ENCODE results near the gene AMY1B.
"Not testable (repeated sequence)": the region's sequence is repeated elsewhere in the genome, so short reads cannot be mapped to it uniquely, and the experiment has no call there.

AMY1B gene

DNA sequence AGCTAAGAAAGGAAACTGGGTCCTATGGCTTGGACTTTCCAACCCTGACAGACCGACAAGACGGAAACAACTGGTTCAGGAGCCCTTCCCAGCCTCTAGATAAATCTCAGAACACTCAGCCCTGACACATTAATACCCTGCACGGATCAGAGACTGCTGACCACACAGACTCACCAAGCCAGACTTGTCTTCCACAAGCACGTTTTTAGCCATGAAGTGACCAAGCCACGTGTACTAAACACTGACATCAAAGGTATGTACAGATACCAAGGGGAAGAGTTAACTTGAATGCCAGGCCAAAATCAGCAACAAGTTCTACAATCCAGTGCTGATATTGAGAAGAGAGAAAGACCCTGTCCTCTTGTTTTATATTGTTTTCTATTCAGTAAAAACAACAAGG lies at the start of gene AMY1B:
AMY1B (minus strand) TSS at position 101 of the 400 bp plus-strand sequence. CDS start 571 bp downstream, outside the sequence.
- in situ Hi-C loops (cut with MboI; ENCODE audit: low pct_unique_long_range_greater_than_20kb, low sequenced_read_pairs, unreplicated experiment); DNase-seq (ENCODE audit: low spot score): not testable (repeated sequence)

DNA sequence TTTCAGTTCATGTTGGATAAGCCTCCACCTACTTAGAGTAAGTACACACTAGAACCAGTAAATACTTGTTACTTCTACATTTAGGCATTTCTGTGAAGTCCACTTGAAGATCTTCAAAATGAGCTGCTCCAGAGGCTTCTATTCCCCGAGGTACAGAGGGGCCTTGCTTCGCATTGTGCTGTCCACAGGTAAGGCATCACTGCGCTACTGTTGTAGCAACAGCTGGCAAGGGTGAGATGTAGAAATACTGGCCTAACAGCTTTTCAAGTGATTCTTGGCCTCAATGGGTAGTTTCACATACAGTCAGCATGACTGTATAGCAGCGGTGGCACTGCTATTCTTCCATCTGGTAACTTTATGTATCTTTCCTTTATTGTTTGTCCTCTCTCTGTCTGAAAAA lies 49.0 kb upstream of the AMY1B start:
- DNase-seq (ENCODE audit: low spot score); in situ Hi-C loops (cut with MboI; ENCODE audit: low pct_unique_long_range_greater_than_20kb, low sequenced_read_pairs, unreplicated experiment): not testable (repeated sequence)

DNA sequence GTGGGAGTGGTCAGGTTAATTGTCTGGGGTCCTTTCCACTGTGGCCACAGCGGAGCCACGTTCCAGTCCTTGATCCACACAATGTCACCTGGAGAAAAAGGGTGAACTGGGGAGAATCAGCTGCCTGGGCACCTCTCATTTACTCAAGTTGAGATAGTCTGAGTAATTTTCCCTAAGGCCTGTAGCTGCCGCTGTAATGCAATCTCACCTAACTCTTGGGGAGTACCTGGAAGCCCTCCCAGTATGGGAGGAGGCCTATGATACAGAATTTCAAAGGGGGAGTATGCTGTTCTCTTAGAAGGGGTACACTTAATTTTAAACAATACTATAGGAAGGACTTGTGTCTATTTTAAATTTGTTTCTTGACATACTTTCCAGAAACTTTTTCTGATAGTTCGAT lies 48.4 kb upstream of the AMY1B start:
- in situ Hi-C loops (cut with MboI; ENCODE audit: low pct_unique_long_range_greater_than_20kb, low sequenced_read_pairs, unreplicated experiment); DNase-seq (ENCODE audit: low spot score): not testable (repeated sequence)

DNA sequence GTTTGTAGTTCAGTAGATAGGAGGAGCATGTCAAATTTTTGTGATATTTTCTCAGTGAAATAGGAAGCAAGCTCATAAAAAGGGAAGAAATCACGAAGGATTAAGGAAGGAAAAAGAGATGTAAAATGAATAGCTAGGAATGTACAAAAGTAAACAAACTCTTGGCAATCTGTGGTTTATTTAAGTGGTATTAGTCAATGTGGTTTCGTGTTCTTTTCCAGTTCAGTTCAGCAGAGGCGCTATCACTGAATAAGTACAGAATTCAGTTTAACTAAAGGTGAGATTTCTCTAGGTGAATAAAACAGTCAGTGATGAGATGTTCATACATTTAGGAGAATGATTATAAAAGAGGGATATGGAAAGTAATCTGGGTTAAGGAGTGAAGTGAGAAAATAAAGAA lies 42.0 kb upstream of the AMY1B start:
- in situ Hi-C loops (cut with MboI; ENCODE audit: low pct_unique_long_range_greater_than_20kb, low sequenced_read_pairs, unreplicated experiment); DNase-seq (ENCODE audit: low spot score): not testable (repeated sequence)

DNA sequence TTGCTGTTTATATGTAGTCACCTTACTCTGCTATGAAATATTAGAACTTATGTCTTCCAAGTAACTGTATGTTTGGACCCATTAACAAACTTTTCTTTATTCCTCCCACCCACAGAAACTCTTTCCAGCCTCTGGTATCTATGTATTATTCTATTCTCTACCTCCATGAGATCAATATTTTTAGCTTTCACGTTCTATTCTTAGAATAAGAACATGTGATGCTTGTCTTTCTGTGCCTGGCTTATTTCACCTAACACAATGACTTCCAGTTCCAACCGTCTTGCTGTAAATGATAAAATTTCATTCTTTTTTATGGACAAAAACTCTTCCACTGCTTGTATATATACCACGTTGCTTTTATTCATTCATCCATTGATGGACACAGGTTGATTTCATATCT lies 39.3 kb upstream of the AMY1B start:
- in situ Hi-C loops (cut with MboI; ENCODE audit: low pct_unique_long_range_greater_than_20kb, low sequenced_read_pairs, unreplicated experiment); DNase-seq (ENCODE audit: low spot score): not testable (repeated sequence)

DNA sequence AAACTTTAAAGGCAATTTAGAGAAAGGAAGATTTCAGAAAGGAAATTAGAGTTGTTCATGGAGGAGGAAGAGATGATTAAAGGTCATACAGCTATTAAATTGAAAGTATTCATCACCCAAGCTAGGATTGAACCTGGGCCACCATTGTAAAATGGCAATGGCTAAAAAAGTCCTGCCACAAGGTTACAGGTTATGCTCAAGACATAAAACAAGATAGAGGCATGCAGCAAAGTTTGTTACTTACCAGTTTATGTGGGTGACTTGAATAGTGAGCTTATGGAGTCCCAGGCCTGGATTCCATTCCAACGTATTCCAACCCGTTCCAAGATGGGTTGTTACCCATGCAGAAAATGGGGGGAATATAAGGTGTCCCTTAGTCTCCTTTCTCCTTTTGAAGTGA lies 25.5 kb upstream of the AMY1B start:
- in situ Hi-C loops (cut with MboI; ENCODE audit: low pct_unique_long_range_greater_than_20kb, low sequenced_read_pairs, unreplicated experiment); DNase-seq (ENCODE audit: low spot score): not testable (repeated sequence)

DNA sequence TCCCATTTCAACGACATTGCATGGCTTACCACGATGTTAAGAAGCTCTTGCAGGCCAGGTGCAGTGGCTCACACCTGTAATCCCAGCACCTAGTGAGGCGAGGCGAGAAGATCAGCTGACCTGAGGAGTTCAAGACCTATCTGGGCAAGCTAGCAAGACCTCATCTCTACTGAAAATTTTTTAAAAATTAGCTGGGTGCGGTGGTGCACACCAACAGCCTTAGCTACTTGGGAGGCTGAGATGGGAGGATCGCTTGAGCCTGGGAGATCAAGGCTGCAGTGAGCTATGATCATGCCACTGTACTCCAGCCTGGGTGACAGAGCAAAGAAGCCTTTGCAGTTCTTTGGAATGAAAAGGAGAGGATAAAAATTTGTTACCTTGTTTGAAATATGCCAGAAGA lies 21.4 kb upstream of the AMY1B start:
- DNase-seq (ENCODE audit: low spot score); in situ Hi-C loops (cut with MboI; ENCODE audit: low pct_unique_long_range_greater_than_20kb, low sequenced_read_pairs, unreplicated experiment): not testable (repeated sequence)

DNA sequence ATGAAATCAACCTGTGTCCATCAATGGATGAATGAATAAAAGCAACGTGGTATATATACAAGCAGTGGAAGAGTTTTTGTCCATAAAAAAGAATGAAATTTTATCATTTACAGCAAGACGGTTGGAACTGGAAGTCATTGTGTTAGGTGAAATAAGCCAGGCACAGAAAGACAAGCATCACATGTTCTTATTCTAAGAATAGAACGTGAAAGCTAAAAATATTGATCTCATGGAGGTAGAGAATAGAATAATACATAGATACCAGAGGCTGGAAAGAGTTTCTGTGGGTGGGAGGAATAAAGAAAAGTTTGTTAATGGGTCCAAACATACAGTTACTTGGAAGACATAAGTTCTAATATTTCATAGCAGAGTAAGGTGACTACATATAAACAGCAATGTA lies 14.4 kb upstream of the AMY1B start:
- DNase-seq (ENCODE audit: low spot score); in situ Hi-C loops (cut with MboI; ENCODE audit: low pct_unique_long_range_greater_than_20kb, low sequenced_read_pairs, unreplicated experiment): not testable (repeated sequence)

DNA sequence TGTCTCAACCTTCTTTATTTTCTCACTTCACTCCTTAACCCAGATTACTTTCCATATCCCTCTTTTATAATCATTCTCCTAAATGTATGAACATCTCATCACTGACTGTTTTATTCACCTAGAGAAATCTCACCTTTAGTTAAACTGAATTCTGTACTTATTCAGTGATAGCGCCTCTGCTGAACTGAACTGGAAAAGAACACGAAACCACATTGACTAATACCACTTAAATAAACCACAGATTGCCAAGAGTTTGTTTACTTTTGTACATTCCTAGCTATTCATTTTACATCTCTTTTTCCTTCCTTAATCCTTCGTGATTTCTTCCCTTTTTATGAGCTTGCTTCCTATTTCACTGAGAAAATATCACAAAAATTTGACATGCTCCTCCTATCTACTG lies 11.7 kb upstream of the AMY1B start:
- DNase-seq (ENCODE audit: low spot score); in situ Hi-C loops (cut with MboI; ENCODE audit: low pct_unique_long_range_greater_than_20kb, low sequenced_read_pairs, unreplicated experiment): not testable (repeated sequence)

DNA sequence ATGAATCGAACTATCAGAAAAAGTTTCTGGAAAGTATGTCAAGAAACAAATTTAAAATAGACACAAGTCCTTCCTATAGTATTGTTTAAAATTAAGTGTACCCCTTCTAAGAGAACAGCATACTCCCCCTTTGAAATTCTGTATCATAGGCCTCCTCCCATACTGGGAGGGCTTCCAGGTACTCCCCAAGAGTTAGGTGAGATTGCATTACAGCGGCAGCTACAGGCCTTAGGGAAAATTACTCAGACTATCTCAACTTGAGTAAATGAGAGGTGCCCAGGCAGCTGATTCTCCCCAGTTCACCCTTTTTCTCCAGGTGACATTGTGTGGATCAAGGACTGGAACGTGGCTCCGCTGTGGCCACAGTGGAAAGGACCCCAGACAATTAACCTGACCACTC lies 5.2 kb upstream of the AMY1B start:
- in situ Hi-C loops (cut with MboI; ENCODE audit: low pct_unique_long_range_greater_than_20kb, low sequenced_read_pairs, unreplicated experiment); DNase-seq (ENCODE audit: low spot score): not testable (repeated sequence)

DNA sequence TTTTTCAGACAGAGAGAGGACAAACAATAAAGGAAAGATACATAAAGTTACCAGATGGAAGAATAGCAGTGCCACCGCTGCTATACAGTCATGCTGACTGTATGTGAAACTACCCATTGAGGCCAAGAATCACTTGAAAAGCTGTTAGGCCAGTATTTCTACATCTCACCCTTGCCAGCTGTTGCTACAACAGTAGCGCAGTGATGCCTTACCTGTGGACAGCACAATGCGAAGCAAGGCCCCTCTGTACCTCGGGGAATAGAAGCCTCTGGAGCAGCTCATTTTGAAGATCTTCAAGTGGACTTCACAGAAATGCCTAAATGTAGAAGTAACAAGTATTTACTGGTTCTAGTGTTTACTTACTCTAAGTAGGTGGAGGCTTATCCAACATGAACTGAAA lies 4.7 kb upstream of the AMY1B start:
- DNase-seq (ENCODE audit: low spot score); in situ Hi-C loops (cut with MboI; ENCODE audit: low pct_unique_long_range_greater_than_20kb, low sequenced_read_pairs, unreplicated experiment): not testable (repeated sequence)

DNA sequence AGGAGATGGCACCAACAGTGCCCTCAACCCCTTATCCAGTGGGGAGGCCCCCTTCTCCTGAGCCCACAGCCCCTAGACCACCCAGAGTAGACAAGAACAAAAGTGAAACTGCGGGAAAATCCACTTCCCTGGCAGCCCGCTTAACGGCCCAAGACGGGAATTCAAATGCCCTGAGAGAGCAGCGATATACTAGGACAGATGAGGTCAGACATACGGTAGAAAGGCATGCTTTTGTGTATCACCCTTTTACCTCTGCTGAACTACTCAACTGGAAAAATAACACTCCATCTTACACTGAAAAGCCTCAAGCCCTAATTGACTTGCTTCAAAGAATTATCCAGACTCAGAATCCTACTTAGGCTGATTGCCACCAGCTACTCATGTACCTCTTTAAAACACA lies 1.4 kb upstream of the AMY1B start:
- in situ Hi-C loops (cut with MboI; ENCODE audit: low pct_unique_long_range_greater_than_20kb, low sequenced_read_pairs, unreplicated experiment); DNase-seq (ENCODE audit: low spot score): not testable (repeated sequence)

DNA sequence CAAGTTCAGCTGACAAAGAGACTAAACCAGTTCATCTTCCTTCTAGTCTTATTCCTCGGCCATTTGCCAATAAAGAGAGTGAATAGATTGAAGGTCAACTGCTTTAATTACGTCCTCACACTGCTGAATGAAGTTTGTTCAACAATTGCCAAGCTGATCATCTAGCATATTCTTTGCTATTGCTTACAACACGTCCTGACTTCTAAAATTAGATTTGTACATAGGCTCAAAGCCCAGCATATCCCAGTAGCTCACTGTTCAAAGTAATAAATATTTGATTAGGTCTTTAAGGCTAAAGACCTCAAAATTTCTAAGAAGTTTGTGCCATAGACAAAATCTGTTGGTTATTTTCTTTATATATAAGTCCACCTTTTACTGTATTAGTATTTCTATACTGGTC lies 19.7 kb downstream of the AMY1B start:
- DNase-seq (ENCODE audit: low spot score); in situ Hi-C loops (cut with MboI; ENCODE audit: low pct_unique_long_range_greater_than_20kb, low sequenced_read_pairs, unreplicated experiment): not testable (repeated sequence)

DNA sequence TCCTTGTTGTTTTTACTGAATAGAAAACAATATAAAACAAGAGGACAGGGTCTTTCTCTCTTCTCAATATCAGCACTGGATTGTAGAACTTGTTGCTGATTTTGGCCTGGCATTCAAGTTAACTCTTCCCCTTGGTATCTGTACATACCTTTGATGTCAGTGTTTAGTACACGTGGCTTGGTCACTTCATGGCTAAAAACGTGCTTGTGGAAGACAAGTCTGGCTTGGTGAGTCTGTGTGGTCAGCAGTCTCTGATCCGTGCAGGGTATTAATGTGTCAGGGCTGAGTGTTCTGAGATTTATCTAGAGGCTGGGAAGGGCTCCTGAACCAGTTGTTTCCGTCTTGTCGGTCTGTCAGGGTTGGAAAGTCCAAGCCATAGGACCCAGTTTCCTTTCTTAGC lies 40.5 kb downstream of the AMY1B start, which contains the start of gene AMY1A:
AMY1A (plus strand) TSS at position 301 of the 400 bp plus-strand sequence. CDS start 571 bp downstream, outside the sequence.
- DNase-seq (ENCODE audit: low spot score): not testable (repeated sequence)

DNA sequence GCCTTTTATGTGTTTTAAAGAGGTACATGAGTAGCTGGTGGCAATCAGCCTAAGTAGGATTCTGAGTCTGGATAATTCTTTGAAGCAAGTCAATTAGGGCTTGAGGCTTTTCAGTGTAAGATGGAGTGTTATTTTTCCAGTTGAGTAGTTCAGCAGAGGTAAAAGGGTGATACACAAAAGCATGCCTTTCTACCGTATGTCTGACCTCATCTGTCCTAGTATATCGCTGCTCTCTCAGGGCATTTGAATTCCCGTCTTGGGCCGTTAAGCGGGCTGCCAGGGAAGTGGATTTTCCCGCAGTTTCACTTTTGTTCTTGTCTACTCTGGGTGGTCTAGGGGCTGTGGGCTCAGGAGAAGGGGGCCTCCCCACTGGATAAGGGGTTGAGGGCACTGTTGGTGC lies 41.9 kb downstream of the AMY1B start:
- DNase-seq (ENCODE audit: low spot score); in situ Hi-C loops (cut with MboI; ENCODE audit: low pct_unique_long_range_greater_than_20kb, low sequenced_read_pairs, unreplicated experiment): not testable (repeated sequence)

More for the DNA sequence above, 40.5 kb downstream of the AMY1B start, which contains the start of gene AMY1A:
- in situ Hi-C loops (cut with MboI; ENCODE audit: low pct_unique_long_range_greater_than_20kb, low sequenced_read_pairs, unreplicated experiment): not testable (repeated sequence)

DNA sequence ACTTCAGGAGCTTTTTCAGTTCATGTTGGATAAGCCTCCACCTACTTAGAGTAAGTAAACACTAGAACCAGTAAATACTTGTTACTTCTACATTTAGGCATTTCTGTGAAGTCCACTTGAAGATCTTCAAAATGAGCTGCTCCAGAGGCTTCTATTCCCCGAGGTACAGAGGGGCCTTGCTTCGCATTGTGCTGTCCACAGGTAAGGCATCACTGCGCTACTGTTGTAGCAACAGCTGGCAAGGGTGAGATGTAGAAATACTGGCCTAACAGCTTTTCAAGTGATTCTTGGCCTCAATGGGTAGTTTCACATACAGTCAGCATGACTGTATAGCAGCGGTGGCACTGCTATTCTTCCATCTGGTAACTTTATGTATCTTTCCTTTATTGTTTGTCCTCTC lies 45.1 kb downstream of the AMY1B start:
- DNase-seq (ENCODE audit: low spot score); in situ Hi-C loops (cut with MboI; ENCODE audit: low pct_unique_long_range_greater_than_20kb, low sequenced_read_pairs, unreplicated experiment): not testable (repeated sequence)

DNA sequence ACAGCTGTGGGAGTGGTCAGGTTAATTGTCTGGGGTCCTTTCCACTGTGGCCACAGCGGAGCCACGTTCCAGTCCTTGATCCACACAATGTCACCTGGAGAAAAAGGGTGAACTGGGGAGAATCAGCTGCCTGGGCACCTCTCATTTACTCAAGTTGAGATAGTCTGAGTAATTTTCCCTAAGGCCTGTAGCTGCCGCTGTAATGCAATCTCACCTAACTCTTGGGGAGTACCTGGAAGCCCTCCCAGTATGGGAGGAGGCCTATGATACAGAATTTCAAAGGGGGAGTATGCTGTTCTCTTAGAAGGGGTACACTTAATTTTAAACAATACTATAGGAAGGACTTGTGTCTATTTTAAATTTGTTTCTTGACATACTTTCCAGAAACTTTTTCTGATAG lies 45.7 kb downstream of the AMY1B start:
- in situ Hi-C loops (cut with MboI; ENCODE audit: low pct_unique_long_range_greater_than_20kb, low sequenced_read_pairs, unreplicated experiment); DNase-seq (ENCODE audit: low spot score): not testable (repeated sequence)

DNA sequence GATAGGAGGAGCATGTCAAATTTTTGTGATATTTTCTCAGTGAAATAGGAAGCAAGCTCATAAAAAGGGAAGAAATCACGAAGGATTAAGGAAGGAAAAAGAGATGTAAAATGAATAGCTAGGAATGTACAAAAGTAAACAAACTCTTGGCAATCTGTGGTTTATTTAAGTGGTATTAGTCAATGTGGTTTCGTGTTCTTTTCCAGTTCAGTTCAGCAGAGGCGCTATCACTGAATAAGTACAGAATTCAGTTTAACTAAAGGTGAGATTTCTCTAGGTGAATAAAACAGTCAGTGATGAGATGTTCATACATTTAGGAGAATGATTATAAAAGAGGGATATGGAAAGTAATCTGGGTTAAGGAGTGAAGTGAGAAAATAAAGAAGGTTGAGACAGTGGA lies 52.1 kb downstream of the AMY1B start:
- in situ Hi-C loops (cut with MboI; ENCODE audit: low pct_unique_long_range_greater_than_20kb, low sequenced_read_pairs, unreplicated experiment); DNase-seq (ENCODE audit: low spot score): not testable (repeated sequence)

DNA sequence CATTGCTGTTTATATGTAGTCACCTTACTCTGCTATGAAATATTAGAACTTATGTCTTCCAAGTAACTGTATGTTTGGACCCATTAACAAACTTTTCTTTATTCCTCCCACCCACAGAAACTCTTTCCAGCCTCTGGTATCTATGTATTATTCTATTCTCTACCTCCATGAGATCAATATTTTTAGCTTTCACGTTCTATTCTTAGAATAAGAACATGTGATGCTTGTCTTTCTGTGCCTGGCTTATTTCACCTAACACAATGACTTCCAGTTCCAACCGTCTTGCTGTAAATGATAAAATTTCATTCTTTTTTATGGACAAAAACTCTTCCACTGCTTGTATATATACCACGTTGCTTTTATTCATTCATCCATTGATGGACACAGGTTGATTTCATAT lies 54.8 kb downstream of the AMY1B start:
- in situ Hi-C loops (cut with MboI; ENCODE audit: low pct_unique_long_range_greater_than_20kb, low sequenced_read_pairs, unreplicated experiment); DNase-seq (ENCODE audit: low spot score): not testable (repeated sequence)

Measured in GM13977 (cell line).